Activated T-cell treated with anti-CD3 and anti-CD28 coated beads, Interleukin-2, amount 50 U/mL, for 4 hours (primary cell): Measurements from ENCODE around the gene OCEL1. TPM values are rescaled to one million over a fixed set of nuclear protein-coding genes. Genes with fewer than 3 reads are reported as not detected.

Experiments used
- ATAC-seq, 2 donors: fragments of 200-7000 bp; cut with Tn5 transposase; one replicate each; pipeline ENCODE4 v1.10.0; 2021
- DNase-seq: peaks from one replicate; pipeline ENCODE4 v3.0.0-alpha.2; 2020
- H3K27me3 Mint-ChIP-seq: one replicate; pipeline ENCODE4 v1.8.0; 2021; ENCODE audit warnings: low read depth, mixed read lengths
- H3K36me3 Mint-ChIP-seq: one replicate; pipeline ENCODE4 v1.8.0; 2022; ENCODE audit warnings: mixed read lengths; ENCODE audit not compliant: insufficient read depth
- H3K4me1 Mint-ChIP-seq: one replicate; pipeline ENCODE4 v1.8.0; 2021; ENCODE audit warnings: low read depth, mixed read lengths
- H3K4me3 Mint-ChIP-seq: one replicate; pipeline ENCODE4 v1.8.0; 2021; ENCODE audit warnings: mild to moderate bottlenecking, moderate library complexity, mixed read lengths
- H3K9me3 Mint-ChIP-seq: one replicate; pipeline ENCODE4 v1.8.0; 2021; ENCODE audit warnings: mixed read lengths
- total RNA-seq, 3 donors: library from RNA; stranded (reverse); gene quantifications; one replicate each; pipeline ENCODE4 v1.2.1, GENCODE V29; 2021

The OCEL1 gene
- total RNA-seq, 3 donors from 2014 or later = 5.0 to 8.0 (median 5.4) TPM

DNA sequence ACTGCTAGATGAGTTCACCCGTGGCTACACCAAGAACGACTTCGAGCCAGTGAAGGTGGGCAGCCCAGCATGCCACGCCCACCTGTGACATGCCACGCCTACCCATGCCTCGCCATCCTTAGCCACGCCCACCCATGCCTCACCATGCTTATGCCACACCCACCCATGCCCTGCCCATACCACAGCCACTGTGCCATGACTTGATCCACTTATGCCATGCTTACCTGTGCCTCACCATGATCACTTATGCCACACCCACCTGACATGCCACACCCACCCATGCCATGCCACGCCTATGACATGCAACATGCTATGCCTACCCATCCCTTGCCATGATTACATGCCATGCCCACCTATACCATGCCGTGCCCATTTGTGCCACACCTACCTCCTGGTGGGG is 23.8 kb upstream of the OCEL1 start:
- ATAC-seq (peak; percentile 44 to 58), DNase-seq (no peak)
- H3K36me3 Mint-ChIP-seq = peaks cover 43% of the 10 kb centered on the region
- H3K9me3 Mint-ChIP-seq = no peaks in the 10 kb centered on the region
- no peaks in the 10 kb centered on the region for H3K4me1 Mint-ChIP-seq
- no peaks in the 10 kb centered on the region for H3K27me3 Mint-ChIP-seq
- H3K4me3 Mint-ChIP-seq = no peak overlapping the region

DNA sequence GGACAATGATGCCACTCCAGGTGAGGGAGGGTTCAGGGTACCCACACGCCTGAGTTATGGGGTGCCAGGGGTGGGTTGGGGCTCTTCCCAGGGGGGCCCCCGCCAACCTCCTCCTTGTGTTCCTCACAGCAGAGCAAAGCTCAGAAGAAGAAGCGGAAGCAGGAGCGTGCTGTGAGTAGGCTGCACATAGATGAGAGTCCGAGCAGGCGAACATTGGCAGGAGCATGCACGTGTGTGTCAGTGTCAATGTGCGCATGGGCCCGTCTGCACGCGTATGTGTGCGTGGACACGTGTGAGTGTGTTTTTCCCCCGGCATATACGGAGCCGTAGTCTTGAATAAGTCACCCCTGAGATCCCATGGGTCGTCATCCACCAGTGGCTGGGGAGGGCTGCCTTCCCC is 23.3 kb upstream of the OCEL1 start:
- Mint-ChIP-seq H3K4me3 (no peak overlapping the region), H3K36me3 (peaks cover 39% of the 10 kb centered on the region), H3K9me3 (no peaks in the 10 kb centered on the region), H3K4me1 (no peaks in the 10 kb centered on the region), H3K27me3 (no peaks in the 10 kb centered on the region)
- no peak for DNase-seq
- no peak for ATAC-seq

DNA sequence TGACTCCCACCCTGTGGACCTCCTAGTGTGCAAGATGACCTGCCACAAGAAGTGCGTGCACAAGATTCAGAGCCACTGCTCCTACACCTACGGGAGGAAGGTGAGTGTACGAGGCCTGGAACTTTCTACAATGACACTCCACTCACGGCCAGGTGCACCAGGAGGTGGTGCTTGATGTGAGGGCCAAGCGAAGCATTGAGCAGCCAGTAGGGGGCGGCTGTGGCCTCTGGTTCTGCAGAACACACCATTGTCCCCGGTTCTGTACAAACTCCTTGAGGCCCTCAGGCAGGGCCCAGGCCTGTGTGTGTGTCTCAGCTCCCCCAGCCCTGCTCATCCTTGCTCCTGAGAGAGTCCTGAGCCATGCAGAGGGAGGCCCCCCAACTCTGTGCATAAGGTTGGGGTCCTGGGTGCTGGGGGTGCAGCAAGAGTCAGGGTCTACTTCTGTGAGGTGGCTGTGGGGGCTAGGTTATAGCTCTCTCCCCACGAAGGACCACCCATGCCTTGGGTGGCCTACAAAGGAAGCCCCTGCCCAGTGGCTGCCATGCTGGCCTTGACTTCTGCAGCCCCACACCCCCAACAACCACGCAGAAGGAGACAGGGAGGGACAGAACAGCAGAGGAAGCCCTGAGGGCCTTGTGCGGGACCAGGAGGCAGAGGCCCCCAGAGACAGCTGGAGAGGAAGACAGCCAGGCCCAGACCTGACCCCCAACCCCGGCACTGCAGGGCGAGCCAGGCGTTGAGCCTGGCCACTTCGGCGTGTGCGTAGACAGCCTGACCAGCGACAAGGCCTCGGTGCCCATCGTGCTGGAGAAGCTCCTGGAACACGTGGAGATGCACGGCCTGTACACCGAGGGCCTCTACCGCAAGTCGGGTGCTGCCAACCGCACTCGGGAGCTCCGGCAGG is 20.5 kb upstream of the OCEL1 start:
- Mint-ChIP-seq H3K4me3 (no peak overlapping the region), H3K9me3 (no peaks in the 10 kb centered on the region), H3K36me3 (peaks cover 33% of the 10 kb centered on the region)

DNA sequence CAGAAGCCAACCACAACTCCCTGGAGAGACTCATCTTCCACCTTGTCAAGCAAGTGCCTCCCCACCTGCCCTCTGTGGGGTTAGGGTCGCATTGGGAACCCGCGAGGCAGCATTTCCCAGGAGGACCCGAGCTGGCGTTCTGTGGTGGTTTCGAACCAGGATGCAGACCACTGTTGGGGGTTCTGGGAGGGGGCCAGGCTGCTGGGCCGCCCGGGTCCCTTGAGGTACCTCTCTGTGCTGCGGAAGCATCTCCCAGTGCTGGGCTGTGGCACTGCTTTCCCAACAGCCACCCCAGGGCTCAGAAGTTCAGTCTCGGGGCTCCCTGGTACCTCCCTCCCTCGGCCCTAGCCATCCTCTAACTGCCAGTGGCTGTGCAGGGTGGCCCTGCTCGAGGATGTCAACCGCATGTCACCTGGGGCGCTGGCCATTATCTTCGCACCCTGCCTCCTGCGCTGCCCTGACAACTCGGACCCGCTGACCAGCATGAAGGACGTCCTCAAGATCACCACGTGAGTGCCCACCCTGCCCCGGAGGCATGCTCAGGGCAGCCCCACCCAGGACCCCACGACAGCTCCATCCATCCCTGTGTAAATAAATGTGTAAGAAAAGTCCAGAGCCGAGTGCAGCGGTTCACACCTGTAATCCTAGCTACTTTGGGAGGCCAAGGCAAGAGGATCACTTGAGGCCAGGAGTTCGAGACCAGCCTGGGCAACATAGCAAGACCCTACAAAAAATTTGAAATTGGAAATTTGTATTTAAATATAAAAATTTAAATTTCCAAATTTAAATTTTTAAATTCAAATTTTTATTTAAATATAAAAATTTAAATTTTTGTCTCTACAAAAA is 19.1 kb upstream of the OCEL1 start:
- Mint-ChIP-seq H3K36me3 (peaks cover 22% of the 10 kb centered on the region), H3K4me3 (no peak overlapping the region), H3K9me3 (no peaks in the 10 kb centered on the region), H3K27me3 (no peaks in the 10 kb centered on the region), H3K4me1 (peaks cover 5% of the 10 kb centered on the region)
- DNase-seq (no peak), ATAC-seq (no peak)

More for the DNA sequence above, 20.5 kb upstream of the OCEL1 start:
- DNase-seq (peak; percentile 57), ATAC-seq (peak; percentile 61 to 67)
- Mint-ChIP-seq H3K4me1 (peaks cover 5% of the 10 kb centered on the region), H3K27me3 (no peaks in the 10 kb centered on the region)

DNA sequence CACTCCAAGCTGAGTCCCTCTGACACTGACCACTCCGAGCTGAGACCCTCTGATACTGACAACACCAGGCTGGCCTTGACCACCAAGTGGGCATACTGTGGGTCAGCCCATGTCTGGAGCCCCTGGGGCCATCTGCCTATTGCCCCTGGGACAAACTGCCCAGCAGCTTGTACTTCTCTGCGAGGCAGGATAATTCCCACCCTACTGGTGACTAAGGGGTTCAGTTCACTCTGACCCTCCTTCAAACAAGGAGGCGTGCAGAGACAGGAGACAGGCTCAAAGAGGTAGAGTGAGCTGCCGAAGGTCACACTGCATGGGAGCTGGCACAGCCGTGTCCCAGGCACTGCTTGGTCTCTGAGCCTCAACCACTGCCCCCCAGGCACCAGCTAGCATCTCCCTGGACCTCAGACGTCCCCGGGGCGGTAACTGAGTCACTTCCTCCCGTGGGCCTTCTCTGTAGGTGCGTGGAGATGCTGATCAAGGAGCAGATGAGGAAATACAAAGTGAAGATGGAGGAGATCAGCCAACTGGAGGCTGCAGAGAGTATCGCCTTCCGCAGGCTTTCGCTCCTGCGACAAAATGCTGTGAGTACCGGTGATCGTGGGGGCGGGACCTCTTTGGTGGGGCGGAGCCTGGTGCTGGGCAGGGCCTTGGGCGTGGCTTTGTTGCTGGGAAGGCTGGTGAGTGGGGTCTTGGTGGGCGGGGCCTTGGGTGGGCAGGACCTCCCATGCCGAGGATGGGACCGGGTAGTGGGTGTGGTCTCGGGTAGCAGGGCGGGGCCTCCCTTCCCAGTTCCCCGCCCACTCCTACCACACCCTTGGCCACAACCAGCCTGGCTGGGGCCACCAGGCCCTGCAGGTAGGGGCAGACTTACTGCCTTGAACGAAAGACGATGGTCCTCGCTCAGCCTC is 16.6 kb upstream of the OCEL1 start:
- H3K27me3 Mint-ChIP-seq = no peaks in the 10 kb centered on the region
- DNase-seq = no peak
- H3K9me3 Mint-ChIP-seq = no peaks in the 10 kb centered on the region
- no peak overlapping the region for H3K4me3 Mint-ChIP-seq
- ATAC-seq = peak; percentile 44 to 48
- H3K36me3 Mint-ChIP-seq = peaks cover 13% of the 10 kb centered on the region
- H3K4me1 Mint-ChIP-seq = peaks cover 5% of the 10 kb centered on the region

DNA sequence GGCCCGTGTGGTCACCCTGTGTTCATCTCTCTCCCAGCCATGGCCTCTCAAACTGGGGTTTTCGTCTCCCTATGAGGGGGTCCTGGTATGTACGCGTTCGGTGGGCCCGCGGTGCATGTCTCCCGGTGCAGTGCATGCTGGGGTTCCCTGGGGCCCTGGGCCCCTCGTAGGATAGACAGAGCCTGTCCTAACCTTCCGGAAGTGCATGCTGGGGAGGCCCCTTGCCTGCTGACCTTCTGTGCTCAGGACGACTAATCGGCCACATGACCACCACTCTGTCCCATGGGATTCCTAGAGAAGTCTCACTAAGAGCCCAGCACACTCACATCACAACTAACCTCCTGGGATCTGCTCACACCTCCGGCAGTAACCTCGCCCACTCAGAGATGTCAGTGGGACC is 15.7 kb upstream of the OCEL1 start:
- Mint-ChIP-seq H3K27me3 (no peaks in the 10 kb centered on the region), H3K36me3 (peaks cover 13% of the 10 kb centered on the region), H3K4me3 (no peak overlapping the region), H3K9me3 (no peaks in the 10 kb centered on the region), H3K4me1 (peaks cover 13% of the 10 kb centered on the region)
- DNase-seq (no peak), ATAC-seq (no peak)

DNA sequence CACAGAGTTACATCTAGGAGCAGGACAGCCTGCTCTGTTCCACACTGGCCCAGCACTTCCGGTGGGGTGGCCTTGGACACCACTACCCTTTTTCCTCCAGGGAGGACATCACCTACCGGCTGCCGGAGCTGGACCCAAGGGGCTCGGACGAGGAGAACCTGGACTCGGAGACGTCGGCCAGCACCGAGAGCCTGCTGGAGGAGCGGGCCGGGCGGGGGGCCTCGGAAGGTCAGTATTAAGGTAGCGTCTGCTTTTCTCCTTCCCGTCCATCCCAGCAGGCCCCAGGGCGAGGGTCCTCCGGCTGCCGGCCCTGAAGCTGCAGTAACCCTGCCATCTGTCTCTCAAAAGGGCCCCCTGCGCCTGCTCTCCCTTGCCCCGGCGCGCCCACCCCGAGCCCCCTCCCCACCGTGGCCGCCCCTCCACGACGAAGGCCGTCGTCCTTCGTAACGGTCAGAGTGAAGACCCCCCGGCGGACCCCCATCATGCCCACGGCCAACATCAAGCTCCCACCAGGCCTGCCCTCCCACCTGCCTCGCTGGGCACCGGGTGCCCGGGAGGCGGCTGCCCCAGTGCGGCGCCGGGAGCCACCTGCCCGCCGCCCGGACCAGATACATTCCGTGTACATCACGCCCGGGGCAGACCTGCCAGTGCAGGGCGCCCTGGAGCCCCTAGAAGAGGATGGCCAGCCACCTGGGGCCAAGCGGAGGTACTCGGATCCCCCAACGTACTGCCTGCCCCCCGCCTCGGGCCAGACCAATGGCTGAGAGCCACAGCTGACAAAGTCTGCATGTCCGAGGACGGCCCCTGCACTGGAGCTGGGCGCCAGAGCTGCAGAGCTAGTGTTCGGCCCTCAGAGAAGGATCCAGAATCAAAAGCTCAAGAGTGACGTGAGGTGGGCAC is 14.2 kb upstream of the OCEL1 start:
- Mint-ChIP-seq H3K27me3 (no peaks in the 10 kb centered on the region), H3K9me3 (no peaks in the 10 kb centered on the region), H3K36me3 (peaks cover 13% of the 10 kb centered on the region), H3K4me1 (peaks cover 18% of the 10 kb centered on the region), H3K4me3 (no peak overlapping the region)
- DNase-seq (no peak), ATAC-seq (no peak)

DNA sequence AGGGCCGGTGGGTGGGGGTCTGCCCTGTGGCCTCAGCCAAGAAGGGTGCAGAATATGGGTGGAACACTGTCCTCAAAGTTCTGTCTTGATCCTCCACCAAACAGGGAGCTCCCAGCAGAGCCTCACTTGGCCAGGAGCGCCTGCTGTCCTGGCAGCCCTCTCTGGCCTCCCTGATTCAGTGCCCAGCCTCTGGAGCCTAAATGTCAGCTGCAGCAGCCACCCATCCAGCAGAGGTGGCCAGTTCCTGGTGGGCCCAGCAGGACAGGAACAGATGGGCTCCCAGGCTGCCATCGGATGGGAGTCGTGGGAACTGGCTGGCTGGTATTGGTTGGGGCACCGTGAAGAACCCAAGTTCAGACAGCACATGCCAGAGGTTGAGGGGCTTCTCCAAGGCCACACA is 12.7 kb upstream of the OCEL1 start:
- Mint-ChIP-seq H3K4me1 (peaks cover 18% of the 10 kb centered on the region), H3K36me3 (peaks cover 15% of the 10 kb centered on the region), H3K9me3 (no peaks in the 10 kb centered on the region), H3K27me3 (no peaks in the 10 kb centered on the region), H3K4me3 (no peak overlapping the region)
- no peak for DNase-seq
- ATAC-seq = no peak

DNA sequence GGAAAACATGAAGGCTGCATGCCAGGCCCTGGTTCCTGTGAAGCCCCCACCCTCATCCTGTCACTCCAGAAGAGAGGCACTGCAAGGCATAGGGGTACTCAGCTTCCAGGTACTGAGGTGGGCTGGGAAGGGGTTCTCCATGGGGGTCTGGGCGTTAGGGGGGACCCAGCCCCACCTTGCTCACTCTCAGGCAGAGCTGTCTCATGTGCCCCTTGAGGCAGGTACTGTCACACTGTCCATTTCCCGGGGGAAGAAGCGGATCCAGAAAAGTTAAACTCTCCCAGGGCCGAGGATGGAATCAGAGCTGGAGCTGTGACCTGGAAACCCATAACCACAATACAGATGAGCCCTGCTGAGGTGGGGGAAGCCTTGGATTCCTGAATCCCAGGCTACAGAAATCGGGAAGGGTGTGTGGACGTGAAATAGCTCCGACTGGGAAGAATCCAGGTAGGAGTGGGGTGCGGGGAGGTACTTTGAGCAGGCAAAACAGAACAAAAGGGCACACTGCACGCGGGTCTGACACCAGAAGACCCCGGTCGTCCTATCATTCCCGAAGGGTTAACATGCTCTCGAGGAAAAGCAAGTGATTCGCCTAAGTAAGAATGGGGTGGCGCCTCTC is 11.4 kb upstream of the OCEL1 start:
- no peak for DNase-seq
- H3K4me1 Mint-ChIP-seq = peaks cover 13% of the 10 kb centered on the region
- H3K27me3 Mint-ChIP-seq = no peaks in the 10 kb centered on the region
- ATAC-seq = no peak
- peak overlapping the region; percentile 87 for H3K4me3 Mint-ChIP-seq
- H3K36me3 Mint-ChIP-seq = peaks cover 13% of the 10 kb centered on the region
- H3K9me3 Mint-ChIP-seq = no peaks in the 10 kb centered on the region

DNA sequence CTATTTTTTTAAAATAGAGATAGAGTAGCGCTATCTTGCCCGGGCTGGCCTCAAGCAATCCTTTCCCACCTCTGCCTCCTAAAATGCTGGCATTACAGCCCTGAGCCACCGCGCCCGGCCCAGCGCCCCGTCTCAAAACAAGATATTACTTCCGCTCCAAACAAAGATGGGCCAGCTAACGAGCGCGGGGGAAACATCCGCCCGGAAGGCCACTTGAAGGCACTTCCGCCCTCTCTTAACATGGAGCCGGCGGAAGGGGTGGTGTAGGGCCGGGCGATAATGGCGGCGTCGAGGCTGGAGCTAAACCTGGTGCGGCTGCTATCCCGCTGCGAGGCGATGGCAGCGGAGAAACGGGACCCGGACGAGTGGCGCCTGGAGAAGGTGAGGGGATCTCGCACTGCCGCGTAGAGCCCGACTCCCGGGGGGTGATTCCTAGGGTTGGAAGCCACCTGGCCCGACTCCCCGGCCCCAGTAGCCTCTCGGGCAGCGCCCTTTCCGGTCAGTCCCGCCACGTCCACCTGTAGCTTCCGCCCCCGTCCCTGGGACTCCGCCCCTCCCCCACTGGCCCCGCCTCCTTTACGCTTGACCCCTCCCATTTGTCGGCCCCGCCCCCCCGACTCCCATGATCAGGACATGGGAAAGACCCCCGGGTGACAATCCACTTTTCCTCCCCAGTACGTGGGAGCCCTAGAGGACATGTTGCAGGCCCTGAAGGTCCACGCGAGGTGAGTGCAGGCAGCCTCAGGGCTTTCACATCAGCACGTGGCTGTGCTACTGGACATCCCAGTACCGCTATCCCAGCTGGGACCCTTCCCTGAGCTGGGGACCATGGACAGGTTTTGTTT is 10.7 kb upstream of the OCEL1 start, which contains the start of gene USE1:
Gene USE1 (plus strand): TSS at position 231 of the 845 bp plus-strand sequence. CDS start 49 bp downstream, at position 280.
- ATAC-seq (peak; percentile 97), DNase-seq (peak; percentile 81)
- H3K4me1 Mint-ChIP-seq = peaks cover 13% of the 10 kb centered on the region
- H3K4me3 Mint-ChIP-seq = peak within 1 kb of the TSS; percentile 87
- H3K27me3 Mint-ChIP-seq = no peaks in the 10 kb centered on the region
- H3K9me3 Mint-ChIP-seq = no peaks in the 10 kb centered on the region
- peaks cover 13% of the 10 kb centered on the region for H3K36me3 Mint-ChIP-seq

DNA sequence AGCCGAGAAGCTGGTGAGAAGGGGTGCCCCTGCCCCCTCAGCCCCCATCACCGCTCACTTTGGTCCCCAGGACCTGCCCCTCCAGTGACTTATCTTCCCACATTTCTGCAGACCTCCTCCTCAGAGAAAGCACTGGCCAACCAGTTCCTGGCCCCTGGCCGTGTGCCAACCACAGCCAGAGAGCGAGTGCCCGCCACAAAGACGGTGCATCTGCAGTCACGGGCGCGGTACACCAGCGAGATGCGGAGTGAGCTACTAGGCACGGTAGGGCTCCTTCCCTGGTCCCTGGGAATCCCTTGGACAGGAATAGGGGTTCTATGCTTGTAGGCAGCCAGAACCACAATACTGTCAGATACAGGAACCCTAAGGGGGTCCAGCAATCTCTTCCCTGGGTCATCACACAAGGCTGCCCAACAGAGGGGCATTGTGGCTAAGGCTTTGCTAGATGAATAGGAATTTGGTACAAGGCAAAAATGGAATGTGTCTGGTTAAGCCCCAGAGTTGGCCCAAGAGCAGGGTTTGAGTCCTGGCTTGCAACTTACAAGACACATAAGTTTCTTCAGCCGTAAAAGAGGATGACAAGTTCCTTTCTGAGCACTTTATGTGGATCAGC is 9.9 kb upstream of the OCEL1 start:
- no peak for ATAC-seq
- no peaks in the 10 kb centered on the region for H3K9me3 Mint-ChIP-seq
- H3K27me3 Mint-ChIP-seq = no peaks in the 10 kb centered on the region
- peaks cover 13% of the 10 kb centered on the region for H3K4me1 Mint-ChIP-seq
- no peak for DNase-seq
- H3K36me3 Mint-ChIP-seq = peaks cover 13% of the 10 kb centered on the region
- peak overlapping the region; percentile 87 for H3K4me3 Mint-ChIP-seq

DNA sequence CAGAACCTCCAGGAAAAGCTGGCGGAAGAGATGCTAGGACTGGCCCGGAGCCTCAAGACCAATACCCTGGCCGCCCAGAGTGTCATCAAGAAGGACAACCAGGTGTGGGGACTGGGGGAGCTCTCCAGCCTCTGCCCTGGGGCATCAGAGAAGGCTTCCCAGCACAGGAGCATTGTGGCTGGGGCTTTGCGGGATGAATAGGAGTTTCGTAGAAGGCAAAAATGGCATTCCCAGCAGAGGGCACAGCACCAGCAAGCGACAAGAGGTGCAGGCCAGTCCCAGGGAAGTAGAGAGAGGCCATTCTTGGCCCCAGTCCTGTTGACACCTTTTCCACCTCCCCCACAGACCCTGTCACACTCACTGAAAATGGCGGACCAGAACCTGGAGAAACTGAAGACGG is 6.7 kb upstream of the OCEL1 start:
- no peak for ATAC-seq

More for the DNA sequence above, 6.7 kb upstream of the OCEL1 start:
- DNase-seq = no peak
- H3K4me3 Mint-ChIP-seq = no peak overlapping the region
- peaks cover 11% of the 10 kb centered on the region for H3K36me3 Mint-ChIP-seq
- no peaks in the 10 kb centered on the region for H3K27me3 Mint-ChIP-seq
- H3K4me1 Mint-ChIP-seq = peaks cover 13% of the 10 kb centered on the region
- no peaks in the 10 kb centered on the region for H3K9me3 Mint-ChIP-seq
